NCI-H510A treated with DMSO at 0.1 percent for 48 hours (cell line): Measurements from ENCODE around the gene EIPR1.
A peak's percentile ranks its signal among the peaks of the same experiment; 100 is the strongest.

Experiments
- DNase-seq: peaks from one replicate; lab custom pipeline; 2025; lab: John Stamatoyannopoulos, UW

EIPR1 gene

DNA sequence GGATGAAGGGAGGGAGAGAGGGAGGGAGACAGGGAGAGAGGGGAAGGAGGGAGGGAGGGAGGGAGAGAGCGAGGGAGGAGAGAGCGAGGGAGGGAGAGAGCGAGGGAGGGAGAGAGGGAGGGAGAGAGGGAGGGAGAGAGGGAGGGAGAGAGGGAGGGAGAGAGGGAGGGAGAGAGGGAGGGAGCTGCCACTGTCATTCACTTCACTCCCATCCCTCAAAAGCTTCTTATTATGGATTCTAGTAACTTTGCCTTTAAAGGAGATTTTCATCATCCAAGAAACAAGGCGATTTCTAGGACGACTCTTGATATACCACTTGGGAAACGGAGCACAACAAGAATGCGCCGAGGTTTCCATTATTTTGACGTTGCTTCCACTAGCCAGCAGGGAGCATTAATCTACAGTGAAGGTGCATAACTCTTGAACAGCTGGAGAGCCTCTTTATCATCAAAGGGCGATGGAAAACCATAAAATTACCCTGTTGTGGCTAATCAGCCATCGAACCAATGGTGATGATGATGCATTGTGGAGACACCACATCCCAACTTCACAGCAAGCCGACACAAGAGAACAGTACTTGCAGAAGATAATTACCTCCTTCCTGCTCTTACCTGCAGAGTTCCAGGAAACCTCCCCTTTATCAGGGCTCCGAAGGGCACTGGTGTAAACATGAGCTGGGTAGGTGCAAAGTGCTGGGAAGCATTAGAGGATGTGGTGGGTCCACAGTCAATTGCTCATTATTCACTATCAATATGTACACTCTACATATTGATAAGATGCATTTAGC, 130.5 kb downstream of the EIPR1 start:
- peak; percentile 85 for DNase-seq

DNA sequence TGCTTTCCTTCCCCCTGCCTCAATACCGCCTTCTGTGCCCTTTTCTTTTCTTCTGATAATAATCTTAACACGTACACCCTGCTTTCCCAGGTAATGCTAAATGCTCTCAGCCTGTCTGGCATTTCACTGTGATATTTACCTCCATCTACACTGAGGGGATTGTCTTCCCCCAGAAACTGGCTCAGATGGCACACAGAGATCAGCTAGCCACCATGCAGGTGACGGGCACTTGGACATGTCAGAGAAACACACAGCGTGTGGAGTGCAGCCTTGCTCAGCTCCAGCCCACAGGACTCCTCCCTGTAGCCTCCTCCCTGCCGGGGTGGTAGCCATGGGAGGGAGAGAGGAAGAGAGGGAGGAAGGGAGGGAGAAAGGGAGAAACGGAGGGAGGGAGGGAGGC, 131.2 kb downstream of the EIPR1 start:
- no peak for DNase-seq

DNA sequence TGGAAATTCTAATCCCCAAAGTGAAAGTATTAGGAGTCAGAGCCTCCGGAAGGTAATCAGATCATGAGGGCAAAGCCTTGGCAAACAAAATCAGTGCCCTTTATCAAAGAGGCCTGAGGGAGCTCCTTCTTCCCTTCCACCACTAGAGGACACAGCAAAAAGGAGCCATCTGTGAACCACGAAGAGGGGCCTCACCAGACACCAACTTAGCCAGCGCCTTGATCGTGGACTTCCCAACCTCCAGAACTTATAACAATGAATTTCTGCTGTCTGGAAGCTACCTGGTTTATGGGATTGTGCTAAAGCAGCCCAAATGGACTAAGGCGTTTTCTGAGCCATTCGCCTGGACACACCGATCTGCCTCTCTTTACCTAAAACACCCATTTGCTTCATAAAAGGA, 133.1 kb downstream of the EIPR1 start:
- no peak for DNase-seq

DNA sequence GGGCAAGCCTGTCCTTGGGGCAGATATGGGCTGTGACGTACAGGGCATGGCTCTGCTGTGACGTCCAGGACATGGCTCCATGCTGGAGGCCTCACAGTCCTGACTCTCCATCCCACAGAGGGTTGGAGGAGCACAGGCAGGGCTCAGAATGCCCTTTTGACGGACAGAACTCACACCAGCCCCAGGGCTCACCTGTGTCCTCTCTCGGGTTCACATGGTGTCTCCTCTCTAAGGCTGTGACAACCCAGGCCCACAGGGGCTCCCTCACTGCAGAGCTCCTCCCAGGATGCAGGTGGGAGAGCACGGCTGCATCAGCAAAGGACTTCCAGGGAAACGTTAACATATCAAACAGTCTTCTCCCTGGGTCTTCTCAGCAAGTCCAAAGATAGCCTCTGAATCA, 133.8 kb downstream of the EIPR1 start:
- no peak for DNase-seq

DNA sequence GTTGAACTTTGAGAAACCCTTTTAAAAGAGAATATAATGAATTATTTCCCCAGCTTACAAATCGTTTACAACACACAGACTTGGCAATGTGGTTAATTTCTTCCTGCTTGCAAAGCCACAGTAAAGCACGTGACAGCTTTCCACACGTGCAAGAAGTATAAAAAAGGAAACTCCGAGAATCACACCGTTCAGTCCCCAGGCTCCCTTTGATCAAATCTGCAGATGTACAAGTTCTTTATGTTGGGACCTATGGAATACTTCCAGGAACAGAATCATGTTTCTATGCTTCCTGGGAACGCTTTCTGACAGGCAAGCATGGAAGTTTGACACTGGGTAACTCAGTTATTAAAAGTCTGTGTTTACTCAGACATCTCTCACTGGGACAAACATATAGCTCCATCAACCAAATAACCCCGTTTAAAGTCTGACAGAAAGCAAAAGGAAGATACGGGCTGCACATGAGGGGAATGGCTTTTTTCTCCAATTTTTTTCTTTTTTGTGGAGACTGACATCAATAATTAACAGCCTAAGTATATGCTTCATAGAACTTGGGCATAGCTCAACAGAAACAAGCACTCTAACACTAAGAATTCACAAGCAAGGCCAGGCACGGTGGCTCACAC, 134.8 kb downstream of the EIPR1 start:
- DNase-seq: no peak

DNA sequence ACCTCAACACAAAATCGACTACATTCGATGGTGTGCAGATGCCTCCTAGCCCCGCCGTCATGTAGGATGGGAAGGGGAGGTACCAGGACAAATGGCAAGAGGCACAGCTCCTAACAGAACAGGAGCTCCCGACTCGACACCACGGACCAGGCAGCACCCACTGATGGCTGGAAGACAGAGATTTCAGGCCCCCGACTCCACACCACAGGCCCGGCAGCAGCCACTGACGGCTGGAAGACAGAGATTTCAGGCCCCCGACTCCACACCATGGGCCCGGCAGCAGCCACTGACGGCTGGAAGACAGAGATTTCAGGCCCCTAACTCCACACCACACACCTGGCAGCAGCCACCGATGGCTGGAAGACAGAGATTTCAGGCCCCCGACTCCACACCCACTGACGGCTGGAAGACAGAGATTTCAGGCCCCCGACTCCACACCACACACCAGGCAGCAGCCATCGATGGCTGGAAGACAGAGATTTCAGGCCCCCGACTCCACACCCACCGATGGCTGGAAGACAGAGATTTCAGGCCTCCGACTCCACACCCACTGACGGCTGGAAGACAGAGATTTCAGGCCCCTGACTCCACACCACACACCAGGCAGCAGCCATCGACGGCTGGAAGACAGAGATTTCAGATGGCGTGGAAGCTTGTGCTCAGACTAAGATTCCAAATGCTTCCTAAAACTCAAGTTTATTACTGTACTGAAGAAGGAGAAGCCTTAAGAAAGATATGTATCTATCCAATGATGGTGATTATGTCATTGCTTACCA, 135.5 kb downstream of the EIPR1 start:
- no peak for DNase-seq

DNA sequence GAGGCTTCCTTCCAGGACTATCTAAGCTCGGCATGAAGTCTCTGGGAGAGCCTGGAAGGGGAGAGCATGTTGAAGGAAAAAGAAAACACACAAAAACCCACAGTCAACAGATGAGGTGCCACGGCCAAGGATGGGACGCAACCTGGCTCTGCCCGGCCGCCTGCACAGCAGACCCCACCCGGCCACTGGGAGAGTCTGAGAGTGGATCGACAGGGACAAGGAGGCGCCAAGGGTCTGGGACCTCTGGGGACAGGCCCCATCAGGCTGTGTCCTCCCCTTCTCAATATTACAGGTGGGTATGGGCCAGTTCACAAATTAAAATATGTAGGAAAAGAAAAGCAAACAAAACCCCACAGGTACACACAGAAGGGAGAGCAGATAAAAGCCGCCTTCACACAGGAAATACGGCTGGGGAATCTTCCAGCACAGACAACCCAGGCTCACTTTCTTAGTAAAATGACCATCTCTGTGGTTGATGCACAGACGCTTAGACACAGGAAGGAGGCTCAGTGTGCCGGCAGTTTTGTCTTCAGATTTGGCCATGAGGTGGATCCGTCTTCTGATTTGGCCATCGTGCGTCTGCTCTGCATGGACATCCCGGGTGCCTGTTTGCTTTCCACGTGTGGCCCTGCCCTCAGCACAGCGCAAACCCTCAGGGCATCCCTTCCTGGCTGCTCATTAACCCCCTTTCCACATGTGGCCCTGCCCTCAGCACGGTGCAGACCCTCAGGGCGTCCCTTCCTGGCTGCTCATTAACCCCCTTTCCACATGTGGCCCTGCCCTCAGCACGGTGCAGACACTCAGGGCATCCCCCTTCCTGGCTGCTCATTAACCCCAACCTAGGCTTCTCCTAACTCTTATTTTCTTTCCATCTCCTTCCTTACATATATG, 138.4 kb downstream of the EIPR1 start:
- no peak for DNase-seq

DNA sequence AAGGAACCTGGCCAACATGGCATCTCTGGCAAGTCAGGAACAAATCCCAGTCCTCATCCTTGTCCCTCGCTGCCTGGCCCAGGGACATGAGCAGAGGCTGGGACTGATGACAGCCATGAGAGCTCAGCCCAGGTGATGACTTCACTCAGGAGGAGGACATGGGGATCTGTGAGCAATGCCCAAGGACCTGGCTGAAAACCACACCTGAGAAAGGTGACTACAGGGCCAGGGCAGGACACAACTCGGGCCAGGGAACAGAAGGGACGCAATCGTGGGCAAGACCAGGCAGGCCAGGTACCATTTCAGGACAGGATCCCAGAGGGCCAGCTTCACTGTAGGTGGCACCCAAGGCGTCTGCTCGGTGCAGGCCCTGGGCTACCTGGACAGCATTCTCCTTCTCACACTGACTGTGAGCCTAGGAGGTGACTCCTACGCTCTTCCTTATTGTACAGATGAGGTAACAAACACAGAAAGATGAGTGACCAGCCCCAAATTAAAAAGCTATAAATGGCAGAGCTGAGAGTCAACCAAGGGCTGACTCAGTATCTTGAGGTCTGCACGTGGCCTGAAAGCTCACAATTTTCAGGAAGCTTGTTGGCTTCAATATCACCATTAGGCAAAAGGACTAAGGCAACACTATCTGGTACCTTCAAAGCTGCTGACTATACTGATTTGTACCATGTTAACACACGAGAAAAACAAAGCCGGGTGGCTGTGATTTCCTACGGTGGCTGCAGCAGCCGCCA, 141.1 kb downstream of the EIPR1 start:
- no peak for DNase-seq

DNA sequence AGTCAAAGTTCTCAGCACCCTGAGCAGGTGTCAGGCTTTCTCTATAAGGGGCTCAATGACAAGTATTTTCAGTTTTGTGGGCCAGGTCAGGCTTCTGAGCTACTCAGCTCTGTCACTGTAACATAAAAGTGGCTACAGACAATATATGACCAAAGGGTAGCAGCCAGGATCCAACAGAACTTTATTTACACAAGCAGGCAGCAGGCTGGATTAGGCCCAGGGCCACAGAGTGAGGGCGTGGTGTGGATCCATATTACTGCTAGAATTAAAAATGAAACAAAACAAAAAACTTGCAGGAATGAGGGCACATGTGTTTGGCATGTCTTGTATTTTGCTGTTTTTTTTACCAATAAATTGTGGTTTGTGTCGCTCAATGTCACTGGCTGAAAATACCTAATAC, 143.7 kb downstream of the EIPR1 start:
- DNase-seq: no peak

DNA sequence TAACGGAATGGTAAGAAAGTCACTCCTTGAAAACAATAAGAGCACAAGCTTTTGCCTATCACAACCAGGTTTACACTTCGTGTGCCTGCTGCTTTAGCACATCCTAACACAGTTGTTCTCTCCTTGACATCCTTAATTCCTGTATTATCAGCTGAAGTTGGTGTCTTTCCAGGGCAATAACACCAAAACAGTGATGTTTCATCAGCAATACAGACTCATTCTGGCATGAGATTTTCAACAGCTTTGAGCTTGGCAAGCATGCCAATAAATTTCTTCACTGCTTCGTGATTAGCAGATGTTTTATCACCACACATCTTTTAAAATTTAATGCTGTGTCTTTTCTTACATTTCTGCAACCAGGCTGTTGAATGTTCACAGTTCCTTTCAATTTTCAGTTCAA, 148.4 kb downstream of the EIPR1 start:
- DNase-seq: no peak

DNA sequence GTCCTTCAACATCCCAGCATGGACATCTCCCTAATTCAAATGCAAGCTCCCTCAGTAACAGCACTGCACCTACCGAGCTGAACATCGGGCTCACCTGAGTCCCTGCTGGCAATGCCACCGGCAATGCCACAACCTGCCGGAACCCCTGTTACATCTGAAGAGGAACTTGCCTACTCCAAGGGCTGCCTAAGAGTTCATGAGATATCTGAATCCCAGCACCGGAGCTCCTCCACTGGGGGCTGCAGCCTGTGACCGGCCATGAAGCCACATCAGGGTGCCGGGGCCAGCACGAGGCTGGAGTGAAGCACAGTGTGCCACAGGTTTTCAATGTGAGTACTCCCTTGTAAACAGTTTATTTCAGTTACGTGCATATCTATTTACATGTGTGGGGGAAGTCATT, 152.9 kb downstream of the EIPR1 start:
- no peak for DNase-seq

DNA sequence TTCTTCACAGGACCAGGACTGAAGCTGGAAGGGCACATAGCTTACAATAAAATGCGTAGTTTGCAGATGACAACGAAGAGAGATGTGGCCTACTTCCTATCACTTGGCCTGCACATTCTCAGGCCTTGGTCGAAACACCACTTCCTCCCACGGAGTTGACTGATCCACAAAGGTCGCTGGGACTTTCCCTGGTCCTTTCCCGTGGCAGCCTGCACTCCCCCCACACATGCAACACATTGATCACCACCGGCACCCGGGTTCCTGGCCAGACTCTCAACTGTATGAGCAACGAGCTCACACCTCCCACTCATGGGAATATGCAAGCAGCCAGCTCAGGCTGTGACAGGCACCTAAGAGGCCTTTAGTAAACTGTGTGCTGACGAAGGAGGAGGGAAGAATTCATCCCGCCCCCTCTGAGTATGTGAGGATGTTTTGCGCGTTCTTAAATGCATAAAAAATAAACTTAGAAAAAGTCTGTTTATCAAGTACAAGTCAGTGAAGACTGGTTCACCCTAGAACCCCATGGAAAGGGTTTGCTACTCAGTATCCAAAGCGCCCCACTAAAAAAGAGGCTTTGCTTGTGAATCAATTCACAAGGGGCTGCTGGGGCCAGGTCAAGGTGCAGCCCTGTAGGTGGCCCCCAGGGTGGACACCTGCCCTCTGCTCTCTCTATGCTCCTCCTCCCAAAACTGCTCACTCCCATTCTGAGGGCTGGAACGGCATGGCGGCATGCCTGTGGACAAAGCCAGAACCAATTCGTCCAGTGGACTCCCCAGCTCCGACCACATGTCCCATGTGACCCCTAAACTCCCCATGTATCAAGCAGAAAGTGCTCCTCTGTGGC, 154.3 kb downstream of the EIPR1 start:
- DNase-seq: no peak

DNA sequence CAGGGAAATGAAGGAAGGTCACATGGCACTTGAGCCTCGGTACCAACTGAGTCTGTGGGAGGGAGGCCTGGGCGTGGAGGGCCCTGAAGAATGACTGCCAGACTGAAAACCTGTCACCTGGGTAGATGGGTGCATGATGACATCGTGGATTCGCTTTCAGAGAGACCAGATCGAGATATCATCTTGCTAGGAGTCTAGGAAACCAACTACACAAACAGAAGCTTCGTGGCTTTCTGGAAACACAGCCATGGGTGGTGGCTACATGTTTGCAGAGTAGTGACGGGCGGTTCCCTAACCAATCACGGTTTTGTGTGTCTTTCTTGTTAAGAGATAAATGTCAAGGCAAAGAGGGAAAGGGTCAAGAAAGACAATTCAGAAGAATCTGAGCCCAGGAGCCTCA, 155.0 kb downstream of the EIPR1 start:
- DNase-seq: no peak

DNA sequence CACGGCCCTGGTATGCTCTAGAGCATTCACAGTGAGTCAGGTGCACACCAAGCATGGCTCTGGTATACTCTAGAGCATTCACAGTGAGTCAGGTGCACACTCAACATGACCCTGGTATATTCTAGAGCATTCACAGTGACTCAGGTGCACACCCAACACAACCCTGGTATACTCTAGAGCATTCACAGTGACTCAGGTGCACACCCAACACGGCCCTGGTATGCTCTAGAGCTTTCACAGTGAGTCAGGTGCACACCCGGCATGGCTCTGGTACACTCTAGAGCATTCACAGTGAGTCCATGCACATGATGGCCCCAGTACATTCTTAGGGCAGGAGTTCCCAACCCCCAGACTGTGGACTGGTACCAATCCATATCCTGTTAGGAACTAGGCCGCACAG, 158.1 kb downstream of the EIPR1 start:
- no peak for DNase-seq

DNA sequence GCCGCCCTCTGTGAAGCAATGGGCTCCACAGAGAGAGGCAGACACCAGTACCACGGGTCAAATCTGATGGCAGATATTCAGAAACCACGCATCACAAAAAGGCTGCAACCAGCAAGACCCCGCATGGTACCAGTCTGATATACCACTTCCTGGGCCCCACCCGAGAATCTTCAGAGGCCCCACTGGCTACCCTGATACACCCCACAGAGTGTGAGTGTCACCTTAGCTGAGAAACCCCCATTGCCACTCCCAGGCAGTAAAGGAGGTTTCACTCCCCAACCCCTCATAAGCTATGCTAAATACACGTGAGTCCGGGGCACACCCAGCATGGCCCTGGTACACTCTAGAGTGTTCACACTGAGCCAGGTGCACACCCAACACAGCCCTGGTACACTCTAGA, 160.0 kb downstream of the EIPR1 start:
- no peak for DNase-seq

DNA sequence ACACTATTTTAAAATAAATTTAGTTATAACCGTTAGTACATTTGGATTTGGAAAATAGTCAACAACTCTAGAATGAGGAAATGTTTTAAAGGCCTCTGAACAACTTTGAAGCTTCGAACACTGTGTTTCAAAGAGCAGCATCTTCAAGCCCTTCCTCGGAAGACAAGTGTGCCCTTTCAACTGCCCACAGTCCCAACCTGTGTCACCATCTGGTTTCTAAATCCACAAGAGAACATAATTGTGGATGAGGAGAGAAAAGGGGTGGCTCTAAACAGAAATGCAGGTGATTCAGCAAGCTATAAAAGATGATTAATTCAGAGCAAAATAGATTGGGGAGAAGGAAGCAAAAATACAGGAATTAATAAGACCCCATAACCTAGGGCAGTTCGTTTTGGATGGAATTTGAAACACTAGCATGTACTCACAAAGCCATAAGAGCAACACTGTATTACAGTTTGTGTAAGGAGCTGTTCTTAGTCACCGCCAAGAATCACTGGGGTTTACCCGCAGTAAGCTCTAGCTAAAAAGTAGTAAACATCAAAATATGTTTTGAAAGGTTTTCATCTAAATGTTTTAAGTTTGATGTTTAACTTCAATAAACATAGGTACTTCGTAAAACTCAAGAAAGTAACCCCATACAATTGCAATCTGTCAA, 160.7 kb downstream of the EIPR1 start:
- no peak for DNase-seq

DNA sequence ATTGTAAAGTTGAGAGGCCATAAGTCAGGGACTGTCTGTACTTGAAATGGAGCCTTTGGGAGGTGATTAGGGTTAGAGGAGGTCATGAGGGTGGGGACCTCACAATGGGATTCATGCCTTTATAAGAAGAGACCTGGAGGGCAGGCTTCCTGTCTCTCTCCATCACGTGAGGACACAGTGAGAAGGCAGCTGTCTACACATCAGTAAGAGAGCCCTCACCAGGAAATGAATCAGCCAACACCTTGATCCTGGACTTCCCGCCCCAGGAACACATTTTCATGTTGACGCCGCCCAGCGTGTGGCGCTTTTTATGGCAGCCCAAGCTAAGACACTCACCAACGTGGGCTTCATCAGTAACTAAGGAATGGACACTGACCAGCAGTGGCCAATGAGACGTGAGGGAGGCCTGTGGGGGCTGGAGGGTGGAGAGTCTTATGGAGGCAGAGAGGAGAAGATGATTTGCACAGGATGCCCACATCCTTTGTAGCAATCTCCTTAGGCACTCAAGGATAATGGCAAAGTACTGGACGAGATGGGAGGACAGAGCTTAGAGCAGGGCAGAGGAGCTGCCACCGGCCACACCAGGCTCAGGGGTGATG, 162.7 kb downstream of the EIPR1 start:
- DNase-seq: peak; percentile 85

DNA sequence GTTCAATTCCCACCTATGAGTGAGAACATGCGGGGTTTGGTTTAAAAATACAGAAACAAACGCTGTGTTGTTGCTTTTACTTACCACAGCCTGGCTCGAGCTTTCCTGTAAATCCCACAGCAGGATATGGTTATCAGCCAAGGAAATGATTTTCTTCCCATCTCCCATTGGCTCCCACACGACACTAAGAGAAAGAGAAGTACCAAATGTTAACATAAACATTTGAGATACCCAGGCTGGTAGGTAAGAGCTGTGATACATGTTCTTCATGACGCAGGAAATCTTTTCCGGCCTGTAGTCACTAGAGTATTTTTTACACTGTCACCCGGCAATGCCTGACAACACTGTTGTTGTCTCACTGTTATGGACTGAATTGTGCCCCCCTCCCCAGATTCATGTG, 163.6 kb downstream of the EIPR1 start:
- no peak for DNase-seq

DNA sequence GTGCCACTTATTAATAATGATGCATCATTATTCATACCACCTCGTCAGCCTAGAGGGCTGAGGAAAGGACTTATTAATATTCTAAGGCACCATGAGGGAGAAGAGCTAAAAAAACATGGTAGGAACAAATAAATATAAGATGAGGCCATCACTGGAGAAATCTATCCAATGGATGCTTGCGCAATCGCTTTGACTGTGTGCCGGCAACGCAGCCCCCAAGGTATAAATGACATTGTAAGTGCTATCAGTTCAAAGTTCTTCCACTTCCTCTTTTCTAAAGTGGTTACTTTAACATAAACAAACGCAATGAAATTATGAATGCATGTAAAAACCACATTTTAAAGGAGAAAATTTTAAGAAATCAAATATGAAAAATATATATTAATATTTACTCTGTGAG, 164.6 kb downstream of the EIPR1 start:
- no peak for DNase-seq

DNA sequence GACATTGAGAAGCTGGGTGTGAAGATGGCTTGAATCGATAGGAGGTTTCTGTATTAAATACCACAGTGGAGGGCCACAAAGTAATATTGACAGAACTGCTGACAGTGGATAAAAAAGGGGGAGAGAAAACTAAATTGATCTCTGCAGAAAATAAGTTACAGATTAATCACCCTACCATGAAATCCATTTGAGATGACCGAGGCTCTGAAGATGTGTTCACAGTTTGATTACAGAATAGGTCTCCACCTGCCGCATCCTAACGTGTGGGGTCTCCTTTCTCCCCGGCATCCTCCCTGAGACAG, 165.6 kb downstream of the EIPR1 start:
- DNase-seq: no peak
